ENCODE results near the gene DOK6.

The DOK6 gene

DNA sequence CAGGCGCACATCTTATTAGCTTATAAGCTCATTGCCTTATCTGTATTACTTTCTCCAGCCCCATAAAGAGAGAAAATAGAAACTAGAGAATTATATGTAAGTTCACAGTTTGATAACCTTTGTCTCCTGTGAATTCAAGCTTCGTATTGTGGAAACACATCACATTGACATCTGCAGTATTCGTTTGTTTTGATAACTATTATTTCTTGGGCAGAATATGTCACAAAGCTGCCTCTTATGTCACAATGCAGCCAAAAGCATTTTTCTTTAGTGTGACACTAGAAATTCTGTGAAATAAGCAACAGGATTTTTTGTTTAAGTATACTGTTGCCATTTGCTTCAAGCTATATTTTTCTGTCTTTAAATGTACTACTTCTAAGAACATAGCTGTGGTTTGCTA is 221.5 kb downstream of the DOK6 start:
- DNase-seq (ENCODE audit: low read depth in 2 of 2), result no peak
- TF ChIP-seq, protein P1, sequence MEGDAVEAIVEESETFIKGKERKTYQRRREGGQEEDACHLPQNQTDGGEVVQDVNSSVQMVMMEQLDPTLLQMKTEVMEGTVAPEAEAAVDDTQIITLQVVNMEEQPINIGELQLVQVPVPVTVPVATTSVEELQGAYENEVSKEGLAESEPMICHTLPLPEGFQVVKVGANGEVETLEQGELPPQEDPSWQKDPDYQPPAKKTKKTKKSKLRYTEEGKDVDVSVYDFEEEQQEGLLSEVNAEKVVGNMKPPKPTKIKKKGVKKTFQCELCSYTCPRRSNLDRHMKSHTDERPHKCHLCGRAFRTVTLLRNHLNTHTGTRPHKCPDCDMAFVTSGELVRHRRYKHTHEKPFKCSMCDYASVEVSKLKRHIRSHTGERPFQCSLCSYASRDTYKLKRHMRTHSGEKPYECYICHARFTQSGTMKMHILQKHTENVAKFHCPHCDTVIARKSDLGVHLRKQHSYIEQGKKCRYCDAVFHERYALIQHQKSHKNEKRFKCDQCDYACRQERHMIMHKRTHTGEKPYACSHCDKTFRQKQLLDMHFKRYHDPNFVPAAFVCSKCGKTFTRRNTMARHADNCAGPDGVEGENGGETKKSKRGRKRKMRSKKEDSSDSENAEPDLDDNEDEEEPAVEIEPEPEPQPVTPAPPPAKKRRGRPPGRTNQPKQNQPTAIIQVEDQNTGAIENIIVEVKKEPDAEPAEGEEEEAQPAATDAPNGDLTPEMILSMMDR (IDR thresholded peaks at IDR 0.05; ENCODE audit: low read depth, low read length), result no peak
- no peak overlapping the region for H3K4me3 ChIP-seq (replicated peaks in 1 of 2; ENCODE audit: low read depth in 2 of 2, low read length in 2 of 2)

DNA sequence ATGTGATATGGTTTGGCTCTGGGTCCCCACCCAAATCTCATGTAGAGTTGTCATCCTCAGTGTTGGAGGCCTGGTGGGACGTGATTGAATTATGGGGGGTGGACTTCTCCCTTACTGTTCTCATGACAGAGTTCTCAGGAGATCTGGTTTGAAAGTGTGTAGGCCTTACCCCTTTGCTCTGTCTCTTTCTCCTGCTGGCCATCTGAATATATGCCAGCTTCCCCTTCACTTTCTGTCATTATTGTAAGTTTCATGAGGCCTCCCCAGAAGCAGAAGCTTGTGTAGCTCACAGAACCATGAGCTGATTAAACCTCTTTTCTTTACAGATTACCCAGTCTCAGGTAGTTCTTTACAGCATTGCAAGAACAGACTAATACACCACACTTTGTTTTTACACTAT is 222.3 kb downstream of the DOK6 start:
- TF ChIP-seq, protein P1 (IDR thresholded peaks at IDR 0.05; ENCODE audit: low read depth, low read length), result no peak
- no peak overlapping the region for H3K4me3 ChIP-seq (replicated peaks in 1 of 2; ENCODE audit: low read depth in 2 of 2, low read length in 2 of 2)
- no peak for DNase-seq (ENCODE audit: low read depth in 2 of 2)

DNA sequence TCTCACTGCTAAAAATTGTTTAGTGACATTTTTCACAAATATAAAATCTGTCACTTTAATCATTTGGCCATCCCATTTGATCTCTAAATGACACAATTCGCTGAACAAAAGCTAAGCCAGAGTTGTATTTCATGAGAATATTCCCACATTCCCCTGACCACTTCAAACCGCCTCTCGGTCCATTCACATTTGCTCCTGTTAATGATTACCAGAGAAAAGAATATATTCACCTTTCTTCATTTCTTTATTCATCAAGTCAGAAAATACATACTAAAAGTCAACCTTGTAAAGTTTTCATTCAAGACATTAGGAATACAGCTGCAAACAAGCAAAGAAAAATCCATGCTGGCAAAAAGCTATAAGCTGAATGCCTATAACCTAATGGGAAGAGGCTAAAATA is 225.5 kb downstream of the DOK6 start:
- DNase-seq (ENCODE audit: low read depth in 2 of 2), result no peak
- TF ChIP-seq, protein P1 (IDR thresholded peaks at IDR 0.05; ENCODE audit: low read depth, low read length), result no peak
- H3K4me3 ChIP-seq (replicated peaks in 1 of 2; ENCODE audit: low read depth in 2 of 2, low read length in 2 of 2), result no peak overlapping the region

DNA sequence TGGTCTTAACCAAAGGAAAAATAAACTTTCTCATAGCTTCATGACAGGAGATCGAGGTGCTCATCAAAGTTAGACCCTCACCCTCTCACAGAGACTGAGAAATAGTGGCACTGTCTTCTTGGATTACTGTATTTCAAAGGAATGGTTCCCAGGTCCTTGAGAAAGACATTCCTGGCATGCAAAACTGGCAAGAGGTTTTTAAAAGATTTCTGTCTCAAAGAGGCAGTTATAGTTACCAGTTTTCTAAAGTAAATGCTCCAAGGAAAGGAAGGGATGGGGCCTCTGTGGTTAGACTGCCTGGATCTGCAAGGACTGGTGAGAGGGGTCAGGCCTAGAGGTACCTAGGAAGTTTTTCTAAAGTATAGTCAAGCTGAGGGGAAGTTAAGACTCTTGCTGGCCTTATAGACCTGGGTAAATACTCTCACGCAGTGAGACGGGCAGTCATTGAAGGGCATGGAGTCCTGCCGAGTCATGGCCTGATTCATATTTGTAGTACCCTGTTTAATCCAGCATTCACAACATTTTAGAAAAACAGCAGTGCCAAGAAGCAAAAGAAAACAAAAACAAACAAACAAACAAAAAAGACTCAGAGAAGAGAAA is 226.1 kb downstream of the DOK6 start:
- TF ChIP-seq, protein P1 (IDR thresholded peaks at IDR 0.05; ENCODE audit: low read depth, low read length), result no peak
- no peak for DNase-seq (ENCODE audit: low read depth in 2 of 2)
- H3K4me3 ChIP-seq (replicated peaks in 1 of 2; ENCODE audit: low read depth in 2 of 2, low read length in 2 of 2), result no peak overlapping the region

DNA sequence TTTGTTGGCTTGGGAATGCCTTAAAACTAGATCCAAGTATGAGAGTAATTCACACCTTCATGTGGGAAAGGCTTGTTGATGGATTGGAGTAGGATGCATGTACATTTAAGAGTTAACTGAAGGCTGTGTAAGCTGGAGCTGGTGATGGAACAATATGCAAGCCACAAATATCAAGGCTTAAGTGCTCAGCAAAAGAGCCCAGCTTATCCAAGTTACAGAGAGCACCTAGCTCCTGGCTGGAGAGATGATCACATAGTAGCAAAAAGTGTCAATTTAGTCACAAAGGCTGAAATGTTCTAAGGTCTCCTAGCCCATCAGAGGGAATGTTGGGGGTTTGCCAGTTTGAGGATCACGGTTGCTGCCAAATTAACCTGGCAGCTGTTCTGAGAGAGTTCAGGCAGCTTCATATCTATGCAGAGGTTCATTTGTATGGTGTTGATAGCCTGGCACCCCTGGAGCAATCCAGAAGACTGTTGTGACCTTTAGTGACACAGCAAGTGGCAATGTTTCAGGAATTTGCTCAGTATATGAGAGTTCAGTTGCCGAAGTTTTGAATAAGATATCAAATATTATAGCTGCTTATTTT is 228.2 kb downstream of the DOK6 start:
- H3K4me3 ChIP-seq (replicated peaks in 1 of 2; ENCODE audit: low read depth in 2 of 2, low read length in 2 of 2), result no peak overlapping the region
- no peak for DNase-seq (ENCODE audit: low read depth in 2 of 2)
- TF ChIP-seq, protein P1 (IDR thresholded peaks at IDR 0.05; ENCODE audit: low read depth, low read length), result no peak

DNA sequence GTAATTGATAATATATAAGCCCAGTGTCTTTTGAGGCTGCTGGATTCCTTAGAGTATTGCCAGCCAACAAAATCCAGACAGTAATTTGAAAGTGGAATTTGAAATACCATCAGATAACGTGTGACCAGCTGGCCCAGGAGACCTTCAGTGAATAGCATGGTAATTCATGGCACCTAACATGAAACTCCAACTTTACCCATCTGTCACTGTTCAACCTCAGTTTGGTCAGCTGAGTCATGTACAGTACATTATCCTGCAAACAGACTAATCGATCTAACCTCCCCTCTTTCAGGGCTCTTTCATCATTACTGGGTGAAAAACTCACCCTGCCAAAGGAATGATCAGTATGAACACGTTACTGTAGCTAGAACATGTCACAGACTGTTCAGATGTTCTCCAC is 230.6 kb downstream of the DOK6 start:
- TF ChIP-seq, protein P1 (IDR thresholded peaks at IDR 0.05; ENCODE audit: low read depth, low read length), result no peak
- DNase-seq (ENCODE audit: low read depth in 2 of 2), result no peak
- no peak overlapping the region for H3K4me3 ChIP-seq (replicated peaks in 1 of 2; ENCODE audit: low read depth in 2 of 2, low read length in 2 of 2)

DNA sequence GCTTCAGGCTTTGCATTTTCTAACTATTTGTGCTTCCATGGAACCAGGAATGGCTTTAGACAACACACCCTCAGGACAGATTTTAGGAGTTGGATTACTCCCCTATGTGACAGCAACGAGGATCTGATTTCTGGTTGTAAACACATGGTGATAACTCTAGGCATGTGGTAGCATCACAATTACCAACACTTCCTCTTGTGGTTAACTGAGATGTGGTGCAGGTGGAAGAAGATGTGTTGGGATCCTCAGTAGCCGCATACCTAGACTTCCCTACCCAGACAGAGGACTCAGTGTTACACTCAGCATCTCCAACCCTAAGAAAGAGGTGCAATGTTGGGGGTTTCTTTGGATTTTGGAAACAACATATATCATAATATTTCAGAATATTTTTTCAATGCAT is 234.8 kb downstream of the DOK6 start:
- DNase-seq (ENCODE audit: low read depth in 2 of 2), result no peak
- TF ChIP-seq, protein P1 (IDR thresholded peaks at IDR 0.05; ENCODE audit: low read depth, low read length), result no peak
- H3K4me3 ChIP-seq (replicated peaks in 1 of 2; ENCODE audit: low read depth in 2 of 2, low read length in 2 of 2), result no peak overlapping the region
